IPS-15b (cell line): ENCODE data around the gene AGO3.
"Not testable (repeated sequence)": the region's sequence is repeated elsewhere in the genome, so short reads cannot be mapped to it uniquely, and the experiment has no call there.

Experiments
- H3K27me3 ChIP-seq: one replicate; pipeline ENCODE4 v1.6.1; 2013; ENCODE audit warnings: low read length; ENCODE audit not compliant: control insufficient read depth, insufficient read depth
- H3K36me3 ChIP-seq: one replicate; pipeline ENCODE4 v1.6.1; 2013; ENCODE audit warnings: low read length; ENCODE audit not compliant: control insufficient read depth, insufficient read depth
- H3K4me1 ChIP-seq: one replicate; pipeline ENCODE4 v1.6.1; 2013; ENCODE audit warnings: mild to moderate bottlenecking, low read length; ENCODE audit not compliant: control insufficient read depth, insufficient read depth
- H3K4me3 ChIP-seq: one replicate; pipeline ENCODE4 v1.5.1; 2013; ENCODE audit warnings: low read depth, low read length
- H3K9ac ChIP-seq: one replicate; pipeline ENCODE4 v1.6.1; 2013; ENCODE audit warnings: low read depth, mild to moderate bottlenecking, low read length
- H3K9me3 ChIP-seq: one replicate; pipeline ENCODE4 v1.6.1; 2013; ENCODE audit warnings: mild to moderate bottlenecking, low read length; ENCODE audit not compliant: control insufficient read depth, insufficient read depth

The AGO3 gene

GRCh38 chr1:35962952-35963351, 32.0 kb downstream of the AGO3 start:
- H3K36me3 ChIP-seq = no peaks in the 10 kb centered on the region
- no peak overlapping the region for H3K9ac ChIP-seq
- H3K4me3 ChIP-seq = no peak overlapping the region
- H3K4me1 ChIP-seq = no peaks in the 10 kb centered on the region
- H3K27me3 ChIP-seq = no peaks in the 10 kb centered on the region
- H3K9me3 ChIP-seq = no peaks in the 10 kb centered on the region

GRCh38 chr1:35964277-35964676, 33.4 kb downstream of the AGO3 start:
- H3K9me3 ChIP-seq, H3K4me3 ChIP-seq, H3K27me3 ChIP-seq, H3K36me3 ChIP-seq, H3K4me1 ChIP-seq, H3K9ac ChIP-seq: not testable (repeated sequence)

- no peaks in the 10 kb centered on the region for H3K27me3 ChIP-seq
- H3K4me3 ChIP-seq = no peak overlapping the region
- no peak overlapping the region for H3K9ac ChIP-seq
- no peaks in the 10 kb centered on the region for H3K4me1 ChIP-seq
- no peaks in the 10 kb centered on the region for H3K9me3 ChIP-seq
- H3K36me3 ChIP-seq = no peaks in the 10 kb centered on the region
These were observed 37.5 kb downstream of the AGO3 start for GRCh38 chr1:35968396-35968795.

GRCh38 chr1:35971601-35972000, 40.7 kb downstream of the AGO3 start:
- no peak overlapping the region for H3K9ac ChIP-seq
- no peaks in the 10 kb centered on the region for H3K27me3 ChIP-seq
- no peaks in the 10 kb centered on the region for H3K36me3 ChIP-seq

GRCh38 chr1:35972631-35973030, 41.7 kb downstream of the AGO3 start:
- H3K36me3 ChIP-seq = not testable (repeated sequence)

More at GRCh38 chr1:35971601-35972000, 40.7 kb downstream of the AGO3 start:
- no peak overlapping the region for H3K4me3 ChIP-seq
- H3K4me1 ChIP-seq = no peaks in the 10 kb centered on the region
- H3K9me3 ChIP-seq = no peaks in the 10 kb centered on the region

GRCh38 chr1:35980090-35980489, 49.2 kb downstream of the AGO3 start:
- H3K9ac ChIP-seq = no peak overlapping the region
- no peaks in the 10 kb centered on the region for H3K36me3 ChIP-seq
- no peaks in the 10 kb centered on the region for H3K9me3 ChIP-seq
- H3K4me1 ChIP-seq = no peaks in the 10 kb centered on the region
- no peaks in the 10 kb centered on the region for H3K27me3 ChIP-seq
- H3K4me3 ChIP-seq = no peak overlapping the region

More at GRCh38 chr1:35972631-35973030, 41.7 kb downstream of the AGO3 start:
- not testable (repeated sequence) for H3K4me1 ChIP-seq, H3K9ac ChIP-seq, H3K9me3 ChIP-seq, H3K4me3 ChIP-seq, H3K27me3 ChIP-seq

- H3K4me1 ChIP-seq = no peaks in the 10 kb centered on the region
- no peak overlapping the region for H3K4me3 ChIP-seq
- H3K36me3 ChIP-seq = no peaks in the 10 kb centered on the region
- no peaks in the 10 kb centered on the region for H3K27me3 ChIP-seq
- H3K9ac ChIP-seq = no peak overlapping the region
- no peaks in the 10 kb centered on the region for H3K9me3 ChIP-seq
These were observed 57.3 kb downstream of the AGO3 start for GRCh38 chr1:35988237-35988636.

- Histone ChIP-seq H3K9ac (no peak overlapping the region), H3K4me3 (no peak overlapping the region), H3K36me3 (no peaks in the 10 kb centered on the region), H3K9me3 (no peaks in the 10 kb centered on the region), H3K4me1 (peaks cover 2% of the 10 kb centered on the region), H3K27me3 (no peaks in the 10 kb centered on the region)
These were observed 76.1 kb downstream of the AGO3 start for GRCh38 chr1:36006941-36007500.

GRCh38 chr1:36007741-36008140, 76.8 kb downstream of the AGO3 start:
- Histone ChIP-seq H3K27me3 (no peaks in the 10 kb centered on the region), H3K9me3 (no peaks in the 10 kb centered on the region), H3K36me3 (no peaks in the 10 kb centered on the region), H3K9ac (no peak overlapping the region), H3K4me1 (peaks cover 2% of the 10 kb centered on the region), H3K4me3 (no peak overlapping the region)

GRCh38 chr1:36008546-36009197, 77.8 kb downstream of the AGO3 start:
- no peaks in the 10 kb centered on the region for H3K9me3 ChIP-seq
- H3K4me3 ChIP-seq = no peak overlapping the region
- peaks cover 2% of the 10 kb centered on the region for H3K4me1 ChIP-seq
- no peak overlapping the region for H3K9ac ChIP-seq
- H3K27me3 ChIP-seq = no peaks in the 10 kb centered on the region
- peaks cover 2% of the 10 kb centered on the region for H3K36me3 ChIP-seq

- Histone ChIP-seq H3K27me3 (no peaks in the 10 kb centered on the region), H3K4me1 (no peaks in the 10 kb centered on the region), H3K36me3 (peaks cover 2% of the 10 kb centered on the region), H3K9me3 (no peaks in the 10 kb centered on the region), H3K4me3 (no peak overlapping the region), H3K9ac (no peak overlapping the region)
These were observed 83.9 kb downstream of the AGO3 start for GRCh38 chr1:36014722-36015220.

GRCh38 chr1:36016686-36017085, 85.8 kb downstream of the AGO3 start:
- peaks cover 2% of the 10 kb centered on the region for H3K36me3 ChIP-seq
- H3K9me3 ChIP-seq = no peaks in the 10 kb centered on the region
- H3K4me3 ChIP-seq = no peak overlapping the region
- no peaks in the 10 kb centered on the region for H3K27me3 ChIP-seq
- no peak overlapping the region for H3K9ac ChIP-seq
- no peaks in the 10 kb centered on the region for H3K4me1 ChIP-seq
